OCI-LY1 (cell line): ENCODE results near the gene FAM216A.

ENCODE experiments used
- H2AFZ ChIP-seq: fragments of 200-600 bp; sonication (generic), shearing (Covaris generic); 2 replicates; pipeline ENCODE4 v1.6.0; 2014; ENCODE audit warnings: antibody characterized with exemption, mild to moderate bottlenecking, low read length
- H3F3A ChIP-seq: fragments of 200-600 bp; sonication (generic), shearing (Covaris generic); 2 replicates; pipeline ENCODE4 v1.6.0; 2014; ENCODE audit warnings: mild to moderate bottlenecking, antibody characterized with exemption, low read length, moderate library complexity; ENCODE audit not compliant: insufficient read depth
- H3K27ac ChIP-seq: fragments of 200-600 bp; sonication (generic); 2 replicates; pipeline ENCODE4 v1.5.1; 2014; ENCODE audit warnings: low read length, mixed run types, mild to moderate bottlenecking, low read depth; ENCODE audit not compliant: poor library complexity, severe bottlenecking
- H3K27me3 ChIP-seq: fragments of 200-600 bp; sonication (generic); 2 replicates; pipeline ENCODE4 v1.6.0; 2014; ENCODE audit warnings: antibody characterized with exemption, mild to moderate bottlenecking, low read length, moderate library complexity; ENCODE audit not compliant: insufficient read depth
- H3K36me3 ChIP-seq: fragments of 200-600 bp; sonication (generic); 2 replicates; pipeline ENCODE4 v1.6.1; 2014; ENCODE audit warnings: mild to moderate bottlenecking, antibody characterized with exemption, low read length, moderate library complexity, mixed read lengths; ENCODE audit not compliant: insufficient read depth
- H3K4me1 ChIP-seq: fragments of 200-600 bp; sonication (generic); 2 replicates; pipeline ENCODE4 v1.5.1; 2014; ENCODE audit warnings: mild to moderate bottlenecking, low read length, moderate library complexity; ENCODE audit not compliant: insufficient read depth, severe bottlenecking
- H3K4me2 ChIP-seq: fragments of 200-600 bp; sonication (generic), shearing (Covaris generic); 2 replicates; pipeline ENCODE4 v1.6.1; 2014; ENCODE audit warnings: low read length
- H3K4me3 ChIP-seq: fragments of 200-600 bp; sonication (generic); 2 replicates; pipeline ENCODE4 v1.5.1; 2014; ENCODE audit warnings: low read length, low read depth, mild to moderate bottlenecking, mixed read lengths; ENCODE audit not compliant: poor library complexity, severe bottlenecking
- H3K79me2 ChIP-seq: fragments of 200-600 bp; shearing (Covaris generic); 2 replicates; pipeline ENCODE4 v1.6.1; 2016; ENCODE audit warnings: mixed run types, low read length, mixed read lengths; ENCODE audit not compliant: insufficient read depth
- H3K9ac ChIP-seq: fragments of 200-600 bp; sonication (generic), shearing (Covaris generic); 2 replicates; pipeline ENCODE4 v1.6.1; 2014; ENCODE audit warnings: mild to moderate bottlenecking, low read length, mixed read lengths
- H3K9me2 ChIP-seq: fragments of 200-600 bp; sonication (generic), shearing (Covaris generic); 2 replicates; pipeline ENCODE4 v1.6.1; 2014; ENCODE audit warnings: low read depth, mild to moderate bottlenecking, low read length, mixed read lengths
- H3K9me3 ChIP-seq: fragments of 200-600 bp; shearing (Covaris generic); 2 replicates; pipeline ENCODE4 v1.6.1; 2014; ENCODE audit warnings: low read length, mixed read lengths
- H4K20me1 ChIP-seq: fragments of 200-600 bp; sonication (generic), shearing (Covaris generic); 2 replicates; pipeline ENCODE4 v1.6.0; 2016; ENCODE audit warnings: mild to moderate bottlenecking, low read length; ENCODE audit not compliant: insufficient read depth
- EZH2 ChIP-seq: fragments of 200-600 bp; sonication (generic), shearing (Covaris generic); IDR thresholded peaks from 2 replicates; pipeline ENCODE4 v1.8.0; 2017; ENCODE audit warnings: borderline replicate concordance, mixed run types, mild to moderate bottlenecking, antibody characterized with exemption, low read length, moderate library complexity, mixed read lengths
- TF ChIP-seq, protein P1 (sequence below): fragments of 200-600 bp; sonication (generic), shearing (Covaris generic); IDR thresholded peaks from 2 replicates; pipeline ENCODE4 v1.5.1; 2017; ENCODE audit warnings: mild to moderate bottlenecking, antibody characterized with exemption, low read length, moderate library complexity, mixed read lengths

The FAM216A gene

DNA sequence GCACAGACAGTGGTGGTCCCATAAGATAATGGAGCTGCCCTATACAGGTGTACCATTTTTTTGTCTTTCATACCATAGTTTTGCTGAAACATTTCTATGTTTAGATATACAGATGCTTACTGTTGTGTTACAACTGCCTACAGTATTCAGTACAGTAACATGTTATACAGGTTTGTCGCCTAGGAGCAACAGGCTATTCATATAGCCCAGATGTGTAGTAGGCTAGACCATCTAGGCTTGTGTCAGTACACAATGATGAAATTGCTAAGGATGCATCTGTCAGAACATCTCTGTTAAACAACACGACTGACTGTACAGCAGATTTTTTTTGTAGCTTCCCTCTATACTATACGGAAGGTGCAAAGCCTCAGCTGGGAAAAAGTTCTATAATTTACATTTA is 64.0 kb downstream of the FAM216A start:
- Histone ChIP-seq H3K4me1 (peaks cover 9% of the 10 kb centered on the region), H3K9me3 (no peaks in the 10 kb centered on the region), H3K9me2 (no peaks in the 10 kb centered on the region), H3K27ac (no peak overlapping the region), H3K4me3 (no peak overlapping the region), H3K4me2 (no peak overlapping the region), H2AFZ (no peak overlapping the region), H3K36me3 (peaks cover 57% of the 10 kb centered on the region), H3K27me3 (no peaks in the 10 kb centered on the region), H3K79me2 (no peaks in the 10 kb centered on the region), H3K9ac (no peak overlapping the region), H4K20me1 (no peaks in the 10 kb centered on the region), H3F3A (no peaks in the 10 kb centered on the region)
- TF ChIP-seq, protein P1, sequence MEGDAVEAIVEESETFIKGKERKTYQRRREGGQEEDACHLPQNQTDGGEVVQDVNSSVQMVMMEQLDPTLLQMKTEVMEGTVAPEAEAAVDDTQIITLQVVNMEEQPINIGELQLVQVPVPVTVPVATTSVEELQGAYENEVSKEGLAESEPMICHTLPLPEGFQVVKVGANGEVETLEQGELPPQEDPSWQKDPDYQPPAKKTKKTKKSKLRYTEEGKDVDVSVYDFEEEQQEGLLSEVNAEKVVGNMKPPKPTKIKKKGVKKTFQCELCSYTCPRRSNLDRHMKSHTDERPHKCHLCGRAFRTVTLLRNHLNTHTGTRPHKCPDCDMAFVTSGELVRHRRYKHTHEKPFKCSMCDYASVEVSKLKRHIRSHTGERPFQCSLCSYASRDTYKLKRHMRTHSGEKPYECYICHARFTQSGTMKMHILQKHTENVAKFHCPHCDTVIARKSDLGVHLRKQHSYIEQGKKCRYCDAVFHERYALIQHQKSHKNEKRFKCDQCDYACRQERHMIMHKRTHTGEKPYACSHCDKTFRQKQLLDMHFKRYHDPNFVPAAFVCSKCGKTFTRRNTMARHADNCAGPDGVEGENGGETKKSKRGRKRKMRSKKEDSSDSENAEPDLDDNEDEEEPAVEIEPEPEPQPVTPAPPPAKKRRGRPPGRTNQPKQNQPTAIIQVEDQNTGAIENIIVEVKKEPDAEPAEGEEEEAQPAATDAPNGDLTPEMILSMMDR, result no peak
- no peak for TF ChIP-seq EZH2

DNA sequence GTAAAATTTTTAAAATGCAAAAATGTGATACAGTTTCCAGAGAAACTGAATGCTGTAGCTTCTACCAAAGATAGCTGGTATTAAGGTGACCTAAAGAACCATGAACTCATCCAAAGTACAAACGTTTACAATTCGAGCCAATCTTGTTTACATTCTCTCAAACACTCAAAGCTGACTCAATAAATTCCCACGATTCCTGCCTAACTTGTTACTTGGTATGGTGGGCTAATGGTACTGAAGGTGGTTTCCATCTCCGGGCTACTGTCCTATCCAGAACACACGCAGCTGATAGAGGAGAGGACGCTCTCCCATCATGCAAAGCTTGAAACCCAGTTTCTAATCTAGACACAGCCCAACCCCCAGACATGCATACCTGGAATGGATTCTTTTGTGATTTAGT is 65.0 kb downstream of the FAM216A start:
- no peak overlapping the region for H3K4me2 ChIP-seq
- H2AFZ ChIP-seq, result no peak overlapping the region
- H3F3A ChIP-seq, result no peaks in the 10 kb centered on the region
- H4K20me1 ChIP-seq, result no peaks in the 10 kb centered on the region
- no peak for TF ChIP-seq EZH2
- TF ChIP-seq, protein P1, result no peak
- no peaks in the 10 kb centered on the region for H3K27me3 ChIP-seq
- H3K9me2 ChIP-seq, result no peaks in the 10 kb centered on the region
- H3K36me3 ChIP-seq, result peaks cover 66% of the 10 kb centered on the region
- no peaks in the 10 kb centered on the region for H3K79me2 ChIP-seq
- peaks cover 9% of the 10 kb centered on the region for H3K4me1 ChIP-seq
- no peaks in the 10 kb centered on the region for H3K9me3 ChIP-seq
- no peak overlapping the region for H3K9ac ChIP-seq
- no peak overlapping the region for H3K27ac ChIP-seq
- H3K4me3 ChIP-seq, result no peak overlapping the region

DNA sequence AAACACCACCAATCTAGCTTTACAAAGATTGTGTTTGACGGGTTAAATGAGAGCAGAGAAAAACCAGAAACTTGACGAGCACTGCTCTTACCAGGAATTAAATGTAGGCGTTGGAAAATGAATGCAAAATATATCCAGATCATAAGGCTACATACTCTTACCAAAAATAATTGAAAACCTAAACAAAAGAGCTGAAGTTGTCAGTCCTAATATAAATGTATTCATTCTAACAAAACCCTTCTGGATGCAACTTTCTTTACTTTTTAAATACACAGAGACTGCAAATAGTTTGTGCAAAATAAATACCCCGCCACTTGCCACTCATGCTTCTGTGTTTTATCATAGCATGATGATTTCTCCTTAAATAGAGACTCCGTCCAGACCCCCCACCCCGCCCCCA is 66.2 kb downstream of the FAM216A start:
- peaks cover 78% of the 10 kb centered on the region for H3K36me3 ChIP-seq
- no peaks in the 10 kb centered on the region for H4K20me1 ChIP-seq
- no peak overlapping the region for H3K27ac ChIP-seq
- no peak overlapping the region for H3K9ac ChIP-seq
- H3K9me2 ChIP-seq, result no peaks in the 10 kb centered on the region
- no peak for TF ChIP-seq EZH2
- TF ChIP-seq, protein P1, result no peak
- H2AFZ ChIP-seq, result no peak overlapping the region
- no peaks in the 10 kb centered on the region for H3K9me3 ChIP-seq
- H3K79me2 ChIP-seq, result no peaks in the 10 kb centered on the region
- no peaks in the 10 kb centered on the region for H3F3A ChIP-seq
- H3K4me1 ChIP-seq, result peaks cover 9% of the 10 kb centered on the region
- no peak overlapping the region for H3K4me3 ChIP-seq
- no peaks in the 10 kb centered on the region for H3K27me3 ChIP-seq
- no peak overlapping the region for H3K4me2 ChIP-seq
